Epithelial cell of esophagus (primary cell): ENCODE measurements around the gene SELENOO.

Source experiments
- DNase-seq: peaks from one replicate; pipeline ENCODE4 v3.0.0; 2010; ENCODE audit warnings: low read depth
- H3K4me3 ChIP-seq: 2 replicates; pipeline ENCODE4 v1.5.1; 2011; ENCODE audit warnings: mild to moderate bottlenecking, low read length, control low read depth
- TF ChIP-seq, protein P1 (sequence below): IDR thresholded peaks from 2 replicates; pipeline ENCODE4 v1.5.1; 2011; ENCODE audit warnings: low read depth, mild to moderate bottlenecking, low read length, control low read depth, inconsistent platforms; ENCODE audit not compliant: insufficient read depth; ENCODE audit errors: missing control alignments

Gene SELENOO

DNA sequence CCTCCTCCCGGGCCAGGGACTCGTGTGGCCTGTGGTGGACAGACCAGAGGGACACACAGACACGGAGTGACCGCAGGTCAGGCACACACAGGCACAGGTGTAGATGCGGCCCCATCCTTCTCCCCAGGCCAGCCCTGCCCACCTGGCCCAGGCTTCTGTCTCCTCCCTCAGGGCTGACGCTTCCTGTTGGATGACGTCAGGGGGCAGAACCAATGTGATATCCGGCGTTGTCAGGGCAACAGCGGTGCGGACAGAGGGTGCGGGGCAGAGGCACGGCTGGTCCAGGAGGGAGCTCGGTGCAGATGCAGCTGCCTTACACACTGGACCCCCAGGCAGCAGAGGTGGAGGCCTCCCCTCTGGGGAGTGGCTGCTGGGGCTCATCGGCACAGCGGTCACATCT, 46.9 kb downstream of the SELENOO start:
- DNase-seq = peak; percentile 78
- TF ChIP-seq, protein P1, sequence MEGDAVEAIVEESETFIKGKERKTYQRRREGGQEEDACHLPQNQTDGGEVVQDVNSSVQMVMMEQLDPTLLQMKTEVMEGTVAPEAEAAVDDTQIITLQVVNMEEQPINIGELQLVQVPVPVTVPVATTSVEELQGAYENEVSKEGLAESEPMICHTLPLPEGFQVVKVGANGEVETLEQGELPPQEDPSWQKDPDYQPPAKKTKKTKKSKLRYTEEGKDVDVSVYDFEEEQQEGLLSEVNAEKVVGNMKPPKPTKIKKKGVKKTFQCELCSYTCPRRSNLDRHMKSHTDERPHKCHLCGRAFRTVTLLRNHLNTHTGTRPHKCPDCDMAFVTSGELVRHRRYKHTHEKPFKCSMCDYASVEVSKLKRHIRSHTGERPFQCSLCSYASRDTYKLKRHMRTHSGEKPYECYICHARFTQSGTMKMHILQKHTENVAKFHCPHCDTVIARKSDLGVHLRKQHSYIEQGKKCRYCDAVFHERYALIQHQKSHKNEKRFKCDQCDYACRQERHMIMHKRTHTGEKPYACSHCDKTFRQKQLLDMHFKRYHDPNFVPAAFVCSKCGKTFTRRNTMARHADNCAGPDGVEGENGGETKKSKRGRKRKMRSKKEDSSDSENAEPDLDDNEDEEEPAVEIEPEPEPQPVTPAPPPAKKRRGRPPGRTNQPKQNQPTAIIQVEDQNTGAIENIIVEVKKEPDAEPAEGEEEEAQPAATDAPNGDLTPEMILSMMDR = no peak
- no peak overlapping the region for H3K4me3 ChIP-seq

DNA sequence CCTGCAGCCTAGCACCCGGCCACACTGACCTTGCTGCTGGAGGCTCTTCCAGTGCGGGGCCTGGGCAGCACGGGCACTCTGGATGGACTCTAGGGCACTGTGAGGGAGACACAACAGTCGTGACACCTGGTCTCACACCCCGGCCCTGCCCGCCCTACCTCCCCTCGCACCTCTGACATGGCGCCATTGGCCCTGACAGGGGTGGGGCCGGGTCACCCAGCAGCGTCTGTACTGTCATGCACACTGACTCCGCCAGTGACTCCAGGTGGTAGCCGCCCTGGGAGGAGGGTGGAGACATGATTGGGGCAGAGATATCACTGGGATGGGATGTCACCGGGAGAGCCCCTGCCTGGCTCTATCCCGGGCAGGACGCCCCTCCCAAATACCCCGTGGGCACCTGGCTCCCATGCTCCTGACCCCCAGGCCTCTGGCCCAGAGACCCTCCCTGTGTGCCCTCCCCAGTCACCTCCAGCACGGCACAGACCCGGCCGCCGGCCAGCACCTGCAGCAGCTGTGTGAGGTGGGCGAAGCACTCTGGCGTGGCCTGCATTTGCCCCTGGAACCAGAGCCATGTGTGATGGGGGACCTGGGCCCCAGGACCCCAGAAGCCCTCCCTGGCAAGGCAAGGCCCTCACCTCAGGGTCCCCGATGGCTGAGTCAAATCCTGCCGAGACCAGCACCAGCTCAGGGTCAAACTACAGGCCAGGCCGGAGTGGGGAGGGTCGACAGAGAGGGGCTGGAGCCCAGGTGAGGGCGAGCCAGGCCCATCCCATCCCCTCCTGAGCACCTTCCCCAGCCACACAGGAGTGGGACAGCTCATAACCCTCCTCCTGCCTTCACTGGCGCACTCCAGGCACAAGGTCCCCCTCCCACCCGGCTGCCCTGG, 47.6 kb downstream of the SELENOO start:
- H3K4me3 ChIP-seq = no peak overlapping the region
- TF ChIP-seq, protein P1 = no peak
- DNase-seq = no peak

DNA sequence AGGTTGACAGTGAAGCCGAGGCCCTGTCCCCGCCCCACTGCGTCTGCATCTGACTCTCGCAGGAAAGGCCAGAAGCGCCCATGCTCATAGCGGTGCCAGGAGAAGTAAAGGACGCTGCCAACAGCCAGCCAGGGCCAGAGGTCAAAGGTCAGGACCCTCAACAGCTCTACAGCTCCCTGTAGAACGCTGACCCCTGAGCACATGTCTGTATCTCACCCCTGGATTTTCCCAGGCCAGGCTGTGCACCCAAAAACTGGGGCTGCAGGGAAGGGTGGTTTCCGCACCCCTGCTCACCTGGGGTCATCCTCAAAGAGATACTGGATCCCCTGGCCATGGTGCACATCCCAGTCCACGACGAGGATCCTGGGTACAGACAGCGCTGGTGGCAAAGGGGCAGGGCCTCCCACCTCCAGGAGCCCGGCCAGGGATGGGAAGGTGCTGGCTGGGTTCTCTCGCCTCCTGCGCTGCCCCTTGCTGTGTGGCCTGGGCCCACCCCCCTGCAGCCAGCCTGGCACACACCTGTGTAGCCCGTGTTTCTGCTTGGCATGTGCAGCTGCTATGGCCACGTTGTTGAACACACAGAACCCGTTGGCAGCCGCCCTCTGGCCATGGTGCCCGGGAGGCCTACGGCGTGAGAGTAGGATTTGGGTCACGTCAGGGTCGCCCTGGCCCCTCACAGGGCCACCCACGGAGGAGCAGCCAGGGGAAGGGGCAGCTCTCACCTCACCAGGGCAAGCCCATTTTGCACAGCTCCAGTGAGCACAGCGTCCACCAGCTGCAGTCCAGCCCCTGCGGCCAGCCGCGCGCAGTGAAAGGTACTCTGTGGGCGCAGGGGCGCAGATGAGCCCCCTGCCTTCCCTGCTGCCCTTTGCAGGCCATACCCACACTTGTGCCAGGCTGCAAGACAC, 48.8 kb downstream of the SELENOO start:
- H3K4me3 ChIP-seq = no peak overlapping the region
- TF ChIP-seq, protein P1 = no peak
- no peak for DNase-seq

DNA sequence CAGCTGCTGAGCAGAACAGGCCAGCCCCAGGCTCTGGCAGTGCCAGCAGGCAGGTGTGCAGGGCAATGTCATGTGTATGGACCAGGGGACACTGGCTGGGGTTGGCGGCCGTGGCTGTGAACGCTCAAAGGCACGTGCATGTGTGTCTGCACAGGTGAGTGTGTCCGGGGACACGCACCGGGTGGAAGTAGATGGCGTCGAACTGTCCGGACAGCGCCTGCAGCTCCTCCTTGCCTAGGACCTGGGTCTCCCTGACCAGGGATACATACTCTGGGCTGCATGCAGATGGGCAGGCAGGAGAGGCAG, 49.4 kb downstream of the SELENOO start:
- DNase-seq = no peak
- peak overlapping the region; percentile 74 for H3K4me3 ChIP-seq
- TF ChIP-seq, protein P1 = no peak

DNA sequence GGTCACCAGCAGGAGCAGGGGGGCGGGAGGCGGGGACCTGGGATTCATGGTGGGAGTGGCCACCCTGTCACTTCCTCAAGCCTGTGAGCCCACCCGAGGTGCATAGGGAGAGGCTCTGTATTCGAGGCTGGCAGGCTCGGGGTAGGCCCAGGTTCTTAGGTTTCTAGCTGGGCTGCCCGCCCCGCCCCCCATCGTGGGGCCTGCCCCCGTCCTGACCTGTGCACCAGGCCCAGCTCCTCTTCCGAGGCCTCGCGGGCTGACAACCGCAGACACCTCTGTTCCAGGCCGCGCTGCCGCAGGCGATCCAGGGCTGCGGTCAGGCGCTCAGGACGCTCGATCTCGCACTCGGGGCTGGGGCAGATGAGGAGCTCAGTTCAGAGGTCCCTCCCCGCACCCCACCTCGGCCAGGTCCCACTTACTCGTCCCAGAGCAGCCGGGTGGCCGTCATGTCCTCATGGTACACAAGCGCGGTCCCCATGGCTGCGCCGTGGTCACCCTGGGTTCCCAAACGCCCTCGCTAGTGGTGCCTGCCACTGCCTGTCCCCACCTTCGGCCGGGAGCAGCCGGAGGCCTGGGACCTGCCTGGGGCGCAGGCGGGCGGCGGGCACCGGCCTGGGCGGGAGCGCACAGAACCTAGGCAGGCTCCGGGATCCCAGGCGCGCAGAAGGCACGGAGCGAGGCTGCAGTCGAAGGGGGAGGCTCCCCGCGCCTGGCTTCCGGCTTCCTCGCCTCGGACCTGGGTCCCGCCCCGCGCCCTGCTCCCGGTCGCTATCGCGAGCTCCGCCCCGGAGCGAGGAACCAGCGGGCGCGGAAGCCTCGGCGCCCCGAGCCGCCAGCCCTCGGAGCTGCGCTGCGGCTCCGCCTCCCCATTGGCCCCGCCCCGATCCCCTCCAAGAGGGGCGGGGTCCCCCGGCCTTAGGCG, 50.0 kb downstream of the SELENOO start, which contains the start of gene HDAC10:
HDAC10 (minus strand) TSS at position 711 of the 922 bp plus-strand sequence; CDS start at position 478, 233 bp downstream.
- TF ChIP-seq, protein P1 = no peak
- peak; percentile 83 for DNase-seq
- H3K4me3 ChIP-seq = peak within 1 kb of the TSS; percentile 74

DNA sequence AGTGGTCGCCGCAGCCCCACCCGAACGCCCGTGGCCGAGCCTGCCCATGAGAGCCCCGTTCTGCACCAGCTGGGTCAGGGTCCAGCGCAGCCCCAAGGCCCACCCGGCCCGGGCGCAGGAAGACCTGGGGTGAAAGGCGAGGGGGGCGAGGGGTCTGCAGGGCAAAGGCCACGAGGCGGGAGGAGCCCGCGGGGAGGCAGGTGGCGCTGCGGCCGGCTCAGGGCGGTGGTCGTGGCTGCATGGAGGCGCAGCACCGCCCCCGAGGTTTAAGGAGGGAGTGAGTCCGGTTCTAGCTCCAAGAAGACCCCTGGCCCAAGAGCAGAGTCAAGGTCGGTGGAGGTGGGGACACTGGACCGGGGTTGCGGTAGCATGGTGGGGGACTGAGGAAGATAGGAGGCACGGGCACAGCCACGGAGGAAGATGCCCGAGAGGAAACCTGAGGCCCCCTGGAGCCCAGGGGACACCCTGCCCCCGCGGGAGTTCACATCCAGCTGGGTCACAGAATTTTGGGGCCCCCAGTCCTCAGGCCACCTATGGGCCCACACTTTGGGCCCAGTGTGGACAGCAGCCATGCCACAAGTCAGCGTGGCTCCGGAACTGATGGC, 50.8 kb downstream of the SELENOO start:
- no peak for DNase-seq
- TF ChIP-seq, protein P1 = no peak
- peak overlapping the region; percentile 74 for H3K4me3 ChIP-seq
